Hepatocyte (in vitro differentiated cells): ENCODE results near the gene CFAP53. TPM values are rescaled to one million over a fixed set of nuclear protein-coding genes. Genes with fewer than 3 reads are reported as not detected.

Experiments
- DNase-seq: peaks from one replicate; pipeline ENCODE4 v3.0.0-alpha.2; 2016; ENCODE audit warnings: low spot score
- H2AFZ ChIP-seq: fragments of 200-600 bp; sonication (generic); 2 replicates; pipeline ENCODE4 v1.6.0; 2016; ENCODE audit warnings: antibody characterized with exemption, mild to moderate bottlenecking
- H3K27ac ChIP-seq: fragments of 200-600 bp; sonication (generic); 2 replicates; pipeline ENCODE4 v1.5.1; 2016; ENCODE audit warnings: mild to moderate bottlenecking
- H3K27me3 ChIP-seq: fragments of 200-600 bp; sonication (generic); 2 replicates; pipeline ENCODE4 v1.6.1; 2016
- H3K36me3 ChIP-seq: fragments of 200-600 bp; sonication (generic); replicated peaks from 2 replicates; pipeline ENCODE4 v1.5.1; 2016; ENCODE audit warnings: low read depth; ENCODE audit not compliant: insufficient read depth
- H3K4me1 ChIP-seq: fragments of 200-600 bp; sonication (generic); 2 replicates; pipeline ENCODE4 v1.5.1; 2016; ENCODE audit warnings: mild to moderate bottlenecking, moderate library complexity; ENCODE audit not compliant: insufficient read depth
- H3K4me2 ChIP-seq: fragments of 200-600 bp; sonication (generic); 2 replicates; pipeline ENCODE4 v1.6.0; 2016
- H3K4me3 ChIP-seq: fragments of 200-600 bp; sonication (generic); 2 replicates; pipeline ENCODE4 v1.5.1; 2016; ENCODE audit warnings: mild to moderate bottlenecking
- H3K79me2 ChIP-seq: fragments of 200-600 bp; sonication (generic); 2 replicates; pipeline ENCODE4 v1.6.0; 2017; ENCODE audit warnings: mild to moderate bottlenecking
- H3K9me2 ChIP-seq: fragments of 200-600 bp; sonication (generic); replicated peaks from 2 replicates; pipeline ENCODE4 v1.6.0; 2017; ENCODE audit warnings: mild to moderate bottlenecking; ENCODE audit not compliant: insufficient read depth
- H3K9me3 ChIP-seq: fragments of 200-600 bp; sonication (generic); 2 replicates; pipeline ENCODE4 v1.5.1; 2016; ENCODE audit warnings: low read depth, mild to moderate bottlenecking
- H4K20me1 ChIP-seq: fragments of 200-600 bp; sonication (generic); 2 replicates; pipeline ENCODE4 v1.6.0; 2016; ENCODE audit warnings: mild to moderate bottlenecking; ENCODE audit not compliant: insufficient read depth, poor library complexity, severe bottlenecking
- EZH2 ChIP-seq: fragments of 200-600 bp; sonication (generic); IDR thresholded peaks from 2 replicates; pipeline ENCODE4 v1.6.1; 2016; ENCODE audit warnings: antibody characterized with exemption, mild to moderate bottlenecking, borderline replicate concordance
- EZH2phosphoT487 ChIP-seq: fragments of 200-600 bp; sonication (generic); IDR thresholded peaks from one replicate; pipeline ENCODE4 v1.6.1; 2018; ENCODE audit warnings: antibody characterized with exemption, mild to moderate bottlenecking, low read depth, moderate library complexity; ENCODE audit not compliant: unreplicated experiment, severe bottlenecking
- WGBS: methylation state at CpG from one replicate; pipeline ENCODE4 v1.1.6; 2016; ENCODE audit warnings: low lambda C conversion rate; ENCODE audit errors: missing lambda C conversion rate; 5-methylcytosine and 5-hydroxymethylcytosine counted together
- polyA plus RNA-seq: library from polyadenylated mRNA; unstranded; fragments of >200 nt; fragmentation: Nextera tagmentation; extraction: Ambion mirVana; gene quantifications from 2 replicates; pipeline ENCODE4 v1.2.1, GENCODE V29; 2016
- total RNA-seq: library from RNA; depleted of rRNA; stranded (reverse); fragments of >200 nt; gene quantifications from 2 replicates; pipeline ENCODE4 v1.2.3, GENCODE V29; 2014
- TF ChIP-seq, protein P1 (sequence below): fragments of 200-600 bp; sonication (generic); IDR thresholded peaks from 2 replicates; pipeline ENCODE4 v1.5.1; 2016; ENCODE audit warnings: antibody characterized with exemption, mild to moderate bottlenecking; ENCODE audit not compliant: poor library complexity

CFAP53 gene
- total and polyA plus RNA-seq, 2 experiments from 2014 or later = 0.50 to 0.86 TPM

DNA sequence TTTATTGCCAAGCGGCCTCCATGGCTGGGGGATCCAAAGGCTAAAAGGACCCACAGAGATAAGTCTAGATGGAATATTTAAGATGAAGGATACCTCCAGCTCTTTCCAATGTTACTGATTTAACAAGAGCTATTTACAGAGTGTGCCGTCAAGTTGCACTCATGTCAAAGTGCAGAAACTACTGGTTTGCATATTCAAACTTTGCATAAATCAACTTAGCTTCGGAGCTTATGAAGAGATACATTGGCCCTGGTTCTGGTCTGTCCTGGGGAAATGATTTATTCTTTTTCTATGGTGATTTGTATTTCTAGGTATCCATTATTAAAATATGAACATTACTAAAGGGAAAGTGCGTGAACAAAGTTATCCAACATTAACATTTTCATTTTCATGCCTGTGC lies 57.0 kb downstream of the CFAP53 start:
- H3K9me2 ChIP-seq = no peaks in the 10 kb centered on the region
- no peaks in the 10 kb centered on the region for H3K4me1 ChIP-seq
- H3K9me3 ChIP-seq = no peaks in the 10 kb centered on the region
- no peak overlapping the region for H3K4me2 ChIP-seq
- no peaks in the 10 kb centered on the region for H3K36me3 ChIP-seq
- 87% methylated on average over 4 of the region's 4 CpGs for WGBS
- TF ChIP-seq, protein P1, sequence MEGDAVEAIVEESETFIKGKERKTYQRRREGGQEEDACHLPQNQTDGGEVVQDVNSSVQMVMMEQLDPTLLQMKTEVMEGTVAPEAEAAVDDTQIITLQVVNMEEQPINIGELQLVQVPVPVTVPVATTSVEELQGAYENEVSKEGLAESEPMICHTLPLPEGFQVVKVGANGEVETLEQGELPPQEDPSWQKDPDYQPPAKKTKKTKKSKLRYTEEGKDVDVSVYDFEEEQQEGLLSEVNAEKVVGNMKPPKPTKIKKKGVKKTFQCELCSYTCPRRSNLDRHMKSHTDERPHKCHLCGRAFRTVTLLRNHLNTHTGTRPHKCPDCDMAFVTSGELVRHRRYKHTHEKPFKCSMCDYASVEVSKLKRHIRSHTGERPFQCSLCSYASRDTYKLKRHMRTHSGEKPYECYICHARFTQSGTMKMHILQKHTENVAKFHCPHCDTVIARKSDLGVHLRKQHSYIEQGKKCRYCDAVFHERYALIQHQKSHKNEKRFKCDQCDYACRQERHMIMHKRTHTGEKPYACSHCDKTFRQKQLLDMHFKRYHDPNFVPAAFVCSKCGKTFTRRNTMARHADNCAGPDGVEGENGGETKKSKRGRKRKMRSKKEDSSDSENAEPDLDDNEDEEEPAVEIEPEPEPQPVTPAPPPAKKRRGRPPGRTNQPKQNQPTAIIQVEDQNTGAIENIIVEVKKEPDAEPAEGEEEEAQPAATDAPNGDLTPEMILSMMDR = no peak
- TF ChIP-seq EZH2phosphoT487 = no peak
- no peak for TF ChIP-seq EZH2
- no peaks in the 10 kb centered on the region for H4K20me1 ChIP-seq
- no peak overlapping the region for H3K4me3 ChIP-seq
- no peaks in the 10 kb centered on the region for H3K27me3 ChIP-seq
- no peak for DNase-seq
- no peak overlapping the region for H2AFZ ChIP-seq
- H3K79me2 ChIP-seq = no peaks in the 10 kb centered on the region
- H3K27ac ChIP-seq = no peak overlapping the region

GRCh38 chr18:50207722-50208121 lies 58.6 kb downstream of the CFAP53 start:
- Histone ChIP-seq H3K9me2 (no peaks in the 10 kb centered on the region), H3K9me3 (no peaks in the 10 kb centered on the region), H3K4me3 (no peak overlapping the region), H4K20me1 (no peaks in the 10 kb centered on the region), H3K4me1 (no peaks in the 10 kb centered on the region), H3K4me2 (no peak overlapping the region), H2AFZ (no peak overlapping the region), H3K27ac (no peak overlapping the region), H3K79me2 (no peaks in the 10 kb centered on the region), H3K27me3 (no peaks in the 10 kb centered on the region), H3K36me3 (no peaks in the 10 kb centered on the region)
- no peak for TF ChIP-seq EZH2
- TF ChIP-seq, protein P1 = no peak
- TF ChIP-seq EZH2phosphoT487 = no peak
- 85% methylated on average over 1 of the region's 1 CpG for WGBS
- DNase-seq = no peak

DNA sequence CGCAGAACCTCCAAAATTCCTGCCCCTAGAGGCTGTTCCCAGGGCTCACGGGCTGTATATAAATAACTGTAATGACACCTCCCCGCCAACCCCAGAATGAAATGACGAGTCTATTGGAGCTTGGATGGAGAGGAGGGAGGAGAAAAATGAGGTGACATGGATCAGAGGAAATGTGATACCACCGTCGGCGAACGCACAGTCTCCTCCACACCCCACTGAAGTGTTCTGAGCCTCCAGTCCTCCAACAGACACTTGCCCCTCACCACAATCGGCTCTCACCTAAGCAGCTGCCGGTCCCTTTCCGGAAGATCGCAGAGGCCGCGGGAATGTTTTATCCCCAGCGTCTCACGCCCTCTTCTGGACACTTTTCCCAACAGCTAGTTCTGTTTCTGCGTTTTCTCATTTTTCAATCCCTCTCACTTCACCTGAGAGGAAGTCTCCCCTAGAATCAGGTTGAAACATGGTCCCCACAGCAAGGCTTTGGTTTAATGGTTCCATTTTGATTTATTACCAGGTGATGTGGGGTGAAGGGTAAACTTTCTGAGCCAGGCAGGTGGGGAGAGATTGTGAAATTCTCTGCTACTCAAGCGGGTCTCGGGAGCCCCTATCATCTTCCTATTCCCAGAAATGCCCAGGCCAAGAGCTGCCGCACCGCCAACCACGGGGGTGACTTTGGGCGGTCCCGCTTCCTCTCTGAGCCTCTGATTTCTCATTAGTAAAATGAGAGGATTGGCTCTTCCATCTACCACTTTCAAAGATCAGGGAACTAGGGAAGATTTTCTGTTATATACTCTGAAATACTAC lies 62.3 kb downstream of the CFAP53 start:
- TF ChIP-seq, protein P1 = peak; percentile 78
- TF ChIP-seq EZH2 = no peak
- no peaks in the 10 kb centered on the region for H3K9me2 ChIP-seq
- H4K20me1 ChIP-seq = no peaks in the 10 kb centered on the region
- 28% methylated on average over 24 of the region's 24 CpGs for whole genome bisulfite sequencing
- H3K4me1 ChIP-seq = no peaks in the 10 kb centered on the region
- no peaks in the 10 kb centered on the region for H3K27me3 ChIP-seq
- H3K79me2 ChIP-seq = no peaks in the 10 kb centered on the region
- no peaks in the 10 kb centered on the region for H3K9me3 ChIP-seq
- no peak overlapping the region for H3K27ac ChIP-seq
- peak overlapping the region; percentile 28 for H2AFZ ChIP-seq
- no peak overlapping the region for H3K4me3 ChIP-seq
- peak overlapping the region; percentile 69 for H3K4me2 ChIP-seq
- no peaks in the 10 kb centered on the region for H3K36me3 ChIP-seq
- DNase-seq = peak; percentile 83
